OCI-LY1 (cell line): ENCODE results near the gene TAOK1.
"Not testable (repeated sequence)": the region's sequence is repeated elsewhere in the genome, so short reads cannot be mapped to it uniquely, and the experiment has no call there.

Source experiments
- H2AFZ ChIP-seq: fragments of 200-600 bp; sonication (generic), shearing (Covaris generic); 2 replicates; pipeline ENCODE4 v1.6.0; 2014; ENCODE audit warnings: antibody characterized with exemption, mild to moderate bottlenecking, low read length
- H3F3A ChIP-seq: fragments of 200-600 bp; sonication (generic), shearing (Covaris generic); 2 replicates; pipeline ENCODE4 v1.6.0; 2014; ENCODE audit warnings: mild to moderate bottlenecking, antibody characterized with exemption, low read length, moderate library complexity; ENCODE audit not compliant: insufficient read depth
- H3K27ac ChIP-seq: fragments of 200-600 bp; sonication (generic); 2 replicates; pipeline ENCODE4 v1.5.1; 2014; ENCODE audit warnings: low read length, mixed run types, mild to moderate bottlenecking, low read depth; ENCODE audit not compliant: poor library complexity, severe bottlenecking
- H3K27me3 ChIP-seq: fragments of 200-600 bp; sonication (generic); 2 replicates; pipeline ENCODE4 v1.6.0; 2014; ENCODE audit warnings: antibody characterized with exemption, mild to moderate bottlenecking, low read length, moderate library complexity; ENCODE audit not compliant: insufficient read depth
- H3K36me3 ChIP-seq: fragments of 200-600 bp; sonication (generic); 2 replicates; pipeline ENCODE4 v1.6.1; 2014; ENCODE audit warnings: mild to moderate bottlenecking, antibody characterized with exemption, low read length, moderate library complexity, mixed read lengths; ENCODE audit not compliant: insufficient read depth
- H3K4me1 ChIP-seq: fragments of 200-600 bp; sonication (generic); 2 replicates; pipeline ENCODE4 v1.5.1; 2014; ENCODE audit warnings: mild to moderate bottlenecking, low read length, moderate library complexity; ENCODE audit not compliant: insufficient read depth, severe bottlenecking
- H3K4me2 ChIP-seq: fragments of 200-600 bp; sonication (generic), shearing (Covaris generic); 2 replicates; pipeline ENCODE4 v1.6.1; 2014; ENCODE audit warnings: low read length
- H3K4me3 ChIP-seq: fragments of 200-600 bp; sonication (generic); 2 replicates; pipeline ENCODE4 v1.5.1; 2014; ENCODE audit warnings: low read length, low read depth, mild to moderate bottlenecking, mixed read lengths; ENCODE audit not compliant: poor library complexity, severe bottlenecking
- H3K79me2 ChIP-seq: fragments of 200-600 bp; shearing (Covaris generic); 2 replicates; pipeline ENCODE4 v1.6.1; 2016; ENCODE audit warnings: mixed run types, low read length, mixed read lengths; ENCODE audit not compliant: insufficient read depth
- H3K9ac ChIP-seq: fragments of 200-600 bp; sonication (generic), shearing (Covaris generic); 2 replicates; pipeline ENCODE4 v1.6.1; 2014; ENCODE audit warnings: mild to moderate bottlenecking, low read length, mixed read lengths
- H3K9me2 ChIP-seq: fragments of 200-600 bp; sonication (generic), shearing (Covaris generic); 2 replicates; pipeline ENCODE4 v1.6.1; 2014; ENCODE audit warnings: low read depth, mild to moderate bottlenecking, low read length, mixed read lengths
- H3K9me3 ChIP-seq: fragments of 200-600 bp; shearing (Covaris generic); 2 replicates; pipeline ENCODE4 v1.6.1; 2014; ENCODE audit warnings: low read length, mixed read lengths
- H4K20me1 ChIP-seq: fragments of 200-600 bp; sonication (generic), shearing (Covaris generic); 2 replicates; pipeline ENCODE4 v1.6.0; 2016; ENCODE audit warnings: mild to moderate bottlenecking, low read length; ENCODE audit not compliant: insufficient read depth
- CTCF ChIP-seq: fragments of 200-600 bp; sonication (generic), shearing (Covaris generic); IDR thresholded peaks from 2 replicates; pipeline ENCODE4 v1.5.1; 2017; ENCODE audit warnings: mild to moderate bottlenecking, antibody characterized with exemption, low read length, moderate library complexity, mixed read lengths
- EZH2 ChIP-seq: fragments of 200-600 bp; sonication (generic), shearing (Covaris generic); IDR thresholded peaks from 2 replicates; pipeline ENCODE4 v1.8.0; 2017; ENCODE audit warnings: borderline replicate concordance, mixed run types, mild to moderate bottlenecking, antibody characterized with exemption, low read length, moderate library complexity, mixed read lengths

The TAOK1 gene

GRCh38 chr17:29461483-29462206, 71.5 kb downstream of the TAOK1 start:
- H3K9ac ChIP-seq = no peak overlapping the region
- peaks cover 22% of the 10 kb centered on the region for H3K36me3 ChIP-seq
- H3K4me2 ChIP-seq = no peak overlapping the region
- H3K9me3 ChIP-seq = no peaks in the 10 kb centered on the region
- H3K9me2 ChIP-seq = no peaks in the 10 kb centered on the region
- 0 out of 2 replicates have a peak, but pooled peaks cover 16% of the 10 kb centered on the region for H3K79me2 ChIP-seq
- no peaks in the 10 kb centered on the region for H3K4me1 ChIP-seq
- no peak overlapping the region for H3K4me3 ChIP-seq
- no peaks in the 10 kb centered on the region for H3K27me3 ChIP-seq
- no peak for TF ChIP-seq CTCF
- TF ChIP-seq EZH2 = no peak
- no peak overlapping the region for H2AFZ ChIP-seq
- no peak overlapping the region for H3K27ac ChIP-seq
- H3F3A ChIP-seq = peaks cover 4% of the 10 kb centered on the region; the same call in 1 of the 2 replicates
- 0 out of 2 replicates have a peak, but pooled peaks cover 2% of the 10 kb centered on the region for H4K20me1 ChIP-seq

- no peak for TF ChIP-seq CTCF
- Histone ChIP-seq H3K79me2 (no peaks in the 10 kb centered on the region), H3K27me3 (no peaks in the 10 kb centered on the region)
Measured at GRCh38 chr17:29469276-29469675, 79.1 kb downstream of the TAOK1 start.

GRCh38 chr17:29473437-29473836, 83.3 kb downstream of the TAOK1 start:
- H3K36me3 ChIP-seq = peaks cover 34% of the 10 kb centered on the region
- H3K79me2 ChIP-seq = not testable (repeated sequence)

More at GRCh38 chr17:29469276-29469675, 79.1 kb downstream of the TAOK1 start:
- Histone ChIP-seq H3K9ac (no peak overlapping the region), H3K36me3 (peaks cover 38% of the 10 kb centered on the region), H3K4me1 (no peaks in the 10 kb centered on the region), H3K27ac (no peak overlapping the region), H3K9me2 (no peaks in the 10 kb centered on the region), H3F3A (peaks cover 5% of the 10 kb centered on the region; the same call in 1 of the 2 replicates), H4K20me1 (no peaks in the 10 kb centered on the region), H3K9me3 (no peaks in the 10 kb centered on the region), H3K4me2 (no peak overlapping the region), H2AFZ (no peak overlapping the region), H3K4me3 (no peak overlapping the region)

GRCh38 chr17:29474297-29474696, 84.1 kb downstream of the TAOK1 start:
- no peaks in the 10 kb centered on the region for H4K20me1 ChIP-seq
- H2AFZ ChIP-seq = no peak overlapping the region
- peaks cover 33% of the 10 kb centered on the region for H3K36me3 ChIP-seq
- no peaks in the 10 kb centered on the region for H3K9me2 ChIP-seq
- no peaks in the 10 kb centered on the region for H3F3A ChIP-seq
- no peaks in the 10 kb centered on the region for H3K4me1 ChIP-seq
- no peak overlapping the region for H3K27ac ChIP-seq
- H3K9me3 ChIP-seq = no peaks in the 10 kb centered on the region
- H3K4me2 ChIP-seq = no peak overlapping the region
- TF ChIP-seq EZH2 = no peak
- TF ChIP-seq CTCF = no peak
- no peak overlapping the region for H3K4me3 ChIP-seq
- H3K9ac ChIP-seq = no peak overlapping the region
- no peaks in the 10 kb centered on the region for H3K27me3 ChIP-seq
- H3K79me2 ChIP-seq = no peaks in the 10 kb centered on the region

More at GRCh38 chr17:29473437-29473836, 83.3 kb downstream of the TAOK1 start:
- H3K4me3 ChIP-seq, H3K4me1 ChIP-seq, H3K9me3 ChIP-seq, H3K9ac ChIP-seq, H3K27me3 ChIP-seq, H4K20me1 ChIP-seq, H2AFZ ChIP-seq, H3K27ac ChIP-seq, H3K9me2 ChIP-seq, H3K4me2 ChIP-seq, H3F3A ChIP-seq: not testable (repeated sequence)
